Type B pancreatic cell (in vitro differentiated cells): ENCODE results near the gene CELF5. TPM values are rescaled to one million over a fixed set of nuclear protein-coding genes. Genes with fewer than 3 reads are reported as not detected.
"Not testable (repeated sequence)": the region's sequence is repeated elsewhere in the genome, so short reads cannot be mapped to it uniquely, and the experiment has no call there.

Experiments
- DNase-seq: peaks from one replicate; pipeline ENCODE4 v3.0.0; 2021; ENCODE audit warnings: mixed read lengths; ENCODE audit not compliant: unreplicated experiment; ENCODE audit errors: extremely low spot score
- H3K27ac Mint-ChIP-seq: 2 replicates; pipeline ENCODE4 v1.8.0; 2021; ENCODE audit warnings: mild to moderate bottlenecking, mixed read lengths
- H3K27me3 Mint-ChIP-seq: 2 replicates; pipeline ENCODE4 v1.8.0; 2021; ENCODE audit warnings: mixed read lengths
- H3K36me3 Mint-ChIP-seq: 2 replicates; pipeline ENCODE4 v1.8.0; 2021; ENCODE audit warnings: mixed read lengths
- H3K4me1 Mint-ChIP-seq: one replicate; pipeline ENCODE4 v1.8.0; 2021; ENCODE audit warnings: mixed read lengths; ENCODE audit not compliant: unreplicated experiment
- H3K4me3 Mint-ChIP-seq: 2 replicates; pipeline ENCODE4 v1.8.0; 2021; ENCODE audit warnings: mild to moderate bottlenecking, mixed read lengths
- H3K9me3 Mint-ChIP-seq: 2 replicates; pipeline ENCODE4 v1.8.0; 2021; ENCODE audit warnings: mixed read lengths
- total RNA-seq: library from RNA; stranded (reverse); gene quantifications from 2 replicates; pipeline ENCODE4 v1.2.1, GENCODE V29; 2021; ENCODE audit warnings: low replicate concordance
- TF ChIP-seq, protein P1 (sequence below): fragments of 200-600 bp; sonication (generic); conservative IDR thresholded peaks from 2 replicates; pipeline ENCODE4 v1.5.0; 2021; ENCODE audit warnings: antibody characterized with exemption, mild to moderate bottlenecking

CELF5 gene
- total RNA-seq, 1 donor from 2014 or later: 2.6 TPM

DNA sequence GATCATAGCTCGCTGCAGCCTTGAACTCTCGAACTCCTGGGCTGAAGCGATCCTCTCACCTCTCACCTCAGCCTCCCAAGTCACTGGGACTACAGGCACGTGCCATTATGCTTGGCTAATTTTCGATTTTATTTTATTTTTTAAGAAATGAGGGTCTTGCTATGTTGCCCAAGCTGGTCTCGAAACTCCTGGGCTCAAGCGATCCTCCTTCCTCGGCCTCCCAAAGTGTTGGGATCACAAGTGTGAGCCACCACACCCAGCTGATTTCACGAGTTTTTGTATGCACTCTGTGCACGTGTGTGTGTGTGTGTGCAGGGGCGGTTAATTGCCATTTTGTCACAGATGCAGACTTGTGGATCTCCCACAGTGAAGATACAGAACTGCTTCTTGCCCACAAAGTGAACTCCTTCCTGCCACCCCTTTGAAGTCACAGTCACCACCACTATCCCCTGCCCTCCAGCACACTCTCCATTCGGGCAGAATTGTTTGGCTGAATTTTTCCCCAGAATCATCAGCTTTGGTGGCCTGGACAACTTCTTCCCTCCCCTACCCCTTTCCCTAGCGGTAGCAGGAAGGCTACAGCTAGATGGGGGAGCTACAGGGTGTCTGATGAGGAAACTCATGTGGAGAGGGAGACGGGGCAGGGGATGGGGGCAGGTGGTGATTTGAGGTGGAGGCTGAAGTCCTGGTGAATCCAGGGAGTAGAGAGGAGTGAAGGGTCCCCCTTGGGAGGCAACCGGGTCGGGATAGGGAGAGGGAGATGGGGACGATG, 59.6 kb downstream of the CELF5 start:
- no peak overlapping the region for H3K27ac Mint-ChIP-seq
- DNase-seq: no peak
- no peak overlapping the region for H3K4me3 Mint-ChIP-seq
- H3K36me3 Mint-ChIP-seq: no peaks in the 10 kb centered on the region
- no peaks in the 10 kb centered on the region for H3K9me3 Mint-ChIP-seq
- peaks cover 19% of the 10 kb centered on the region for H3K27me3 Mint-ChIP-seq
- TF ChIP-seq, protein P1, sequence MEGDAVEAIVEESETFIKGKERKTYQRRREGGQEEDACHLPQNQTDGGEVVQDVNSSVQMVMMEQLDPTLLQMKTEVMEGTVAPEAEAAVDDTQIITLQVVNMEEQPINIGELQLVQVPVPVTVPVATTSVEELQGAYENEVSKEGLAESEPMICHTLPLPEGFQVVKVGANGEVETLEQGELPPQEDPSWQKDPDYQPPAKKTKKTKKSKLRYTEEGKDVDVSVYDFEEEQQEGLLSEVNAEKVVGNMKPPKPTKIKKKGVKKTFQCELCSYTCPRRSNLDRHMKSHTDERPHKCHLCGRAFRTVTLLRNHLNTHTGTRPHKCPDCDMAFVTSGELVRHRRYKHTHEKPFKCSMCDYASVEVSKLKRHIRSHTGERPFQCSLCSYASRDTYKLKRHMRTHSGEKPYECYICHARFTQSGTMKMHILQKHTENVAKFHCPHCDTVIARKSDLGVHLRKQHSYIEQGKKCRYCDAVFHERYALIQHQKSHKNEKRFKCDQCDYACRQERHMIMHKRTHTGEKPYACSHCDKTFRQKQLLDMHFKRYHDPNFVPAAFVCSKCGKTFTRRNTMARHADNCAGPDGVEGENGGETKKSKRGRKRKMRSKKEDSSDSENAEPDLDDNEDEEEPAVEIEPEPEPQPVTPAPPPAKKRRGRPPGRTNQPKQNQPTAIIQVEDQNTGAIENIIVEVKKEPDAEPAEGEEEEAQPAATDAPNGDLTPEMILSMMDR: no peak
- no peaks in the 10 kb centered on the region for H3K4me1 Mint-ChIP-seq

GRCh38 chr19:3284759-3285646, 60.5 kb downstream of the CELF5 start:
- TF ChIP-seq, protein P1: no peak
- peak; percentile 82 for DNase-seq
- no peaks in the 10 kb centered on the region for H3K9me3 Mint-ChIP-seq
- peaks cover 16% of the 10 kb centered on the region for H3K27me3 Mint-ChIP-seq
- no peaks in the 10 kb centered on the region for H3K4me1 Mint-ChIP-seq
- H3K27ac Mint-ChIP-seq: peak overlapping the region; percentile 82
- H3K36me3 Mint-ChIP-seq: no peaks in the 10 kb centered on the region
- H3K4me3 Mint-ChIP-seq: peak overlapping the region; percentile 85

GRCh38 chr19:3285647-3286176, 61.3 kb downstream of the CELF5 start:
- Mint-ChIP-seq H3K4me3 (peak overlapping the region; percentile 64), H3K36me3 (no peaks in the 10 kb centered on the region), H3K9me3 (no peaks in the 10 kb centered on the region), H3K27ac (no peak overlapping the region), H3K4me1 (no peaks in the 10 kb centered on the region), H3K27me3 (peaks cover 16% of the 10 kb centered on the region)
- DNase-seq: no peak
- TF ChIP-seq, protein P1: no peak

GRCh38 chr19:3287814-3288213, 63.4 kb downstream of the CELF5 start:
- TF ChIP-seq, protein P1: no peak
- Mint-ChIP-seq H3K27ac (no peak overlapping the region), H3K9me3 (no peaks in the 10 kb centered on the region), H3K4me3 (no peak overlapping the region), H3K27me3 (peaks cover 7% of the 10 kb centered on the region), H3K36me3 (no peaks in the 10 kb centered on the region), H3K4me1 (no peaks in the 10 kb centered on the region)
- DNase-seq: no peak

- not testable (repeated sequence) for H3K27ac Mint-ChIP-seq
Observed at GRCh38 chr19:3288437-3288836, 64.0 kb downstream of the CELF5 start.

More at GRCh38 chr19:3288437-3288836, 64.0 kb downstream of the CELF5 start:
- DNase-seq, H3K4me1 Mint-ChIP-seq, H3K4me3 Mint-ChIP-seq, H3K27me3 Mint-ChIP-seq, H3K36me3 Mint-ChIP-seq, H3K9me3 Mint-ChIP-seq: not testable (repeated sequence)
